B cell (primary cell): ENCODE results near the gene PRPF19. TPM values are rescaled to one million over a fixed set of nuclear protein-coding genes. Genes with fewer than 3 reads are reported as not detected.

Experiments used
- ATAC-seq: fragments of 200-7000 bp; cut with Tn5 transposase; one replicate; pipeline ENCODE4 v1.10.0; 2021; ENCODE audit warnings: low read depth, mild to moderate bottlenecking, moderate number of reproducible peaks, moderate library complexity
- CTCF ChIA-PET: fragments of 350-600 bp; sonication (Branson Sonifier 250); formaldehyde crosslinking; loops from one replicate; lab custom pipeline; 2021; ENCODE audit warnings: antibody characterized with exemption, inconsistent platforms; lab: Charles Lee
- POLR2A ChIA-PET: fragments of 350-600 bp; sonication (Branson Sonifier 250); formaldehyde crosslinking; loops from one replicate; lab custom pipeline; 2021; ENCODE audit warnings: antibody characterized with exemption; lab: Charles Lee
- DNase-seq: peaks from one replicate; pipeline ENCODE4 v3.0.0; 2013
- H2AFZ ChIP-seq: 2 replicates; pipeline ENCODE4 v1.6.1; 2012; ENCODE audit warnings: mild to moderate bottlenecking, low read depth, low read length; ENCODE audit not compliant: insufficient read depth, poor library complexity, severe bottlenecking
- H3K27ac ChIP-seq, 2 donors: 1 replicate in 1 of 2; 2 replicates in 1 of 2; pipeline ENCODE4 v1.5.1; 2012 to 2013; ENCODE audit warnings: low read length in 2 of 2, mild to moderate bottlenecking in 2 of 2, moderate library complexity in 1 of 2
- H3K27me3 ChIP-seq, 4 experiments: fragments of 200-600 bp in 1 of 4; sonication (generic) in 1 of 4; replicated peaks in 1 of 4; 1 replicate in 2 of 4; 2 replicates in 2 of 4; pipeline versions ENCODE4 v1.6.1 to v1.7.0; 2013 to 2016; ENCODE audit warnings: low read length in 3 of 4, mild to moderate bottlenecking in 2 of 4, mixed read lengths in 1 of 4, moderate library complexity in 1 of 4; ENCODE audit not compliant: insufficient read depth in 4 of 4, control insufficient read depth in 3 of 4; ENCODE audit errors: control extremely low read depth in 1 of 4
- H3K36me3 ChIP-seq, 2 experiments: replicated peaks in 1 of 2; 1 replicate in 1 of 2; 2 replicates in 1 of 2; pipeline versions ENCODE4 v1.6.1 to v1.7.1; 2013; ENCODE audit warnings: low read length in 1 of 2; ENCODE audit not compliant: insufficient read depth in 2 of 2, control insufficient read depth in 1 of 2; ENCODE audit errors: control extremely low read depth in 1 of 2, extremely low read depth in 1 of 2
- H3K4me1 ChIP-seq, 2 donors: fragments of 200-600 bp in 1 of 2; sonication (generic) in 1 of 2; 1 replicate in 1 of 2; 2 replicates in 1 of 2; pipeline versions ENCODE4 v1.5.1 to v1.6.1; 2013 to 2017; ENCODE audit warnings: low read length in 2 of 2; ENCODE audit not compliant: control insufficient read depth in 2 of 2, insufficient read depth in 2 of 2
- H3K4me2 ChIP-seq: replicated peaks from 2 replicates; pipeline ENCODE3; 2012; ENCODE audit warnings: mild to moderate bottlenecking, low read depth, low read length; ENCODE audit not compliant: poor library complexity, severe bottlenecking
- H3K4me3 ChIP-seq, 5 experiments: fragments of 200-600 bp in 1 of 5; sonication (generic) in 1 of 5; 1 replicate in 3 of 5; 2 replicates in 2 of 5; pipeline versions ENCODE4 v1.5.1 to v1.7.0; 2011 to 2016; ENCODE audit warnings: low read length in 4 of 5, mild to moderate bottlenecking in 4 of 5, low read depth in 2 of 5, control low read depth in 1 of 5, moderate library complexity in 1 of 5; ENCODE audit not compliant: insufficient read depth in 1 of 5; ENCODE audit errors: control extremely low read depth in 1 of 5, extremely low read depth in 1 of 5
- H3K79me2 ChIP-seq: fragments of 200-600 bp; sonication (generic); one replicate; pipeline ENCODE4 v1.6.0; 2016; ENCODE audit warnings: low read length; ENCODE audit not compliant: control insufficient read depth, insufficient read depth
- H3K9ac ChIP-seq: fragments of 200-600 bp; sonication (generic); 2 replicates; pipeline ENCODE4 v1.6.1; 2017; ENCODE audit warnings: mild to moderate bottlenecking, low read length, moderate library complexity
- H3K9me3 ChIP-seq, 3 donors: one replicate each; pipeline versions ENCODE4 v1.6.1 to v1.7.1; 2013; ENCODE audit warnings: low read length in 2 of 3; ENCODE audit not compliant: control insufficient read depth in 2 of 3, insufficient read depth in 1 of 3; ENCODE audit errors: control extremely low read depth in 1 of 3
- H4K20me1 ChIP-seq: 2 replicates; pipeline ENCODE4 v1.6.0; 2012; ENCODE audit warnings: mild to moderate bottlenecking, low read length; ENCODE audit not compliant: insufficient read depth, control insufficient read depth, poor library complexity, severe bottlenecking
- H3K27ac Mint-ChIP-seq: one replicate; pipeline ENCODE4 v1.8.0; 2021; ENCODE audit warnings: mixed read lengths
- H3K27me3 Mint-ChIP-seq: one replicate; pipeline ENCODE4 v1.8.0; 2021; ENCODE audit warnings: mixed read lengths
- H3K4me1 Mint-ChIP-seq: one replicate; pipeline ENCODE4 v1.8.0; 2021; ENCODE audit warnings: mixed read lengths
- H3K4me3 Mint-ChIP-seq: one replicate; pipeline ENCODE4 v1.8.0; 2021; ENCODE audit warnings: mixed read lengths
- H3K9me3 Mint-ChIP-seq: one replicate; pipeline ENCODE4 v1.8.0; 2022; ENCODE audit warnings: mixed read lengths; ENCODE audit not compliant: insufficient read depth
- CTCF ChIP-seq: fragments of 200-600 bp; IDR thresholded peaks from one replicate; pipeline ENCODE4 v1.8.0; 2022; ENCODE audit warnings: antibody characterized with exemption, mild to moderate bottlenecking
- EZH2 ChIP-seq: IDR thresholded peaks from 2 replicates; pipeline ENCODE4 v1.6.1; 2012; ENCODE audit warnings: borderline replicate concordance, low read depth, mild to moderate bottlenecking, moderate library complexity, low read length; ENCODE audit not compliant: insufficient read depth, poor library complexity, severe bottlenecking
- WGBS: methylation state at CpG from one replicate; pipeline ENCODE4 v1.1.5; 2013; ENCODE audit warnings: missing lambda C conversion rate; ENCODE audit not compliant: insufficient coverage; 5-methylcytosine and 5-hydroxymethylcytosine counted together
- intact Hi-C: fragments of 100-400 bp; cut with micrococcal nuclease; formaldehyde crosslinking; loops from one replicate; pipeline ENCODE4 v1.10.0; 2022
- polyA plus RNA-seq: library from polyadenylated mRNA; depleted of rRNA; stranded (reverse); fragments of >200 nt; gene quantifications from 2 replicates; pipeline ENCODE4 v1.2.3, GENCODE V29; 2012
- total RNA-seq, 2 donors: library from RNA; stranded (reverse); fragments of 120-200 nt in 1 of 2; gene quantifications; 1 replicate in 1 of 2; 2 replicates in 1 of 2; pipeline versions ENCODE4 v1.2.3 to v1.2.4, GENCODE V29; 2013 to 2022

The PRPF19 gene
- total and polyA plus RNA-seq, 2 donors (not counting 1 experiment from before 2014, with no cell fraction given): 41.8 to 89.9 TPM

GRCh38 chr11:60870276-60870675, 36.1 kb downstream of the PRPF19 start:
- Histone ChIP-seq H3K4me3 (no peak overlapping the region), H3K79me2 (no peaks in the 10 kb centered on the region), H2AFZ (no peak overlapping the region), H3K9me3 (no peaks in the 10 kb centered on the region), H3K27me3 (no peaks in the 10 kb centered on the region), H3K4me1 (no peaks in the 10 kb centered on the region), H3K9ac (no peak overlapping the region), H3K4me2 (no peak overlapping the region), H3K36me3 (no peaks in the 10 kb centered on the region), H4K20me1 (no peaks in the 10 kb centered on the region), H3K27ac (no peak overlapping the region)
- intact Hi-C loops: no loop called here
- ChIA-PET POLR2A (no interaction called here), CTCF (interaction anchor here (0.6 kb wide), 1 partner anchor 84 kb away, joined by 3 read pairs; no protein-coding TSS in a partner anchor)
- TF ChIP-seq EZH2 (no peak), CTCF (no peak)
- Mint-ChIP-seq H3K27ac (no peak overlapping the region), H3K9me3 (no peaks in the 10 kb centered on the region), H3K4me1 (no peaks in the 10 kb centered on the region), H3K27me3 (no peaks in the 10 kb centered on the region), H3K4me3 (no peak overlapping the region)
- no peak for ATAC-seq
- WGBS: 88% methylated on average over 2 of the region's 3 CpGs
- no peak for DNase-seq

- POLR2A ChIA-PET: no interaction called here
- H3K9ac ChIP-seq: no peak overlapping the region
- DNase-seq (no peak), ATAC-seq (no peak)
- no peaks in the 10 kb centered on the region for H3K4me1 Mint-ChIP-seq
- no peaks in the 10 kb centered on the region for H4K20me1 ChIP-seq
- H3K9me3 ChIP-seq: no peaks in the 10 kb centered on the region
- H3K27me3 Mint-ChIP-seq: no peaks in the 10 kb centered on the region
- H2AFZ ChIP-seq: no peak overlapping the region
- no peaks in the 10 kb centered on the region for H3K9me3 Mint-ChIP-seq
- intact Hi-C loops: no loop called here
- H3K27ac ChIP-seq: no peak overlapping the region
- 92% methylated on average over 7 of the region's 7 CpGs for WGBS
- CTCF ChIA-PET: interaction anchor here (0.8 kb wide), 1 partner anchor 32 kb away, joined by 3 read pairs; no protein-coding TSS in a partner anchor
- TF ChIP-seq CTCF: no peak
- TF ChIP-seq EZH2: no peak
- no peaks in the 10 kb centered on the region for H3K4me1 ChIP-seq
- no peaks in the 10 kb centered on the region for H3K36me3 ChIP-seq
- H3K27ac Mint-ChIP-seq: no peak overlapping the region
- H3K4me3 ChIP-seq: no peak overlapping the region
- H3K79me2 ChIP-seq: no peaks in the 10 kb centered on the region
- no peak overlapping the region for H3K4me2 ChIP-seq
- H3K4me3 Mint-ChIP-seq: no peak overlapping the region
- no peaks in the 10 kb centered on the region for H3K27me3 ChIP-seq
These were observed 36.9 kb downstream of the PRPF19 start for GRCh38 chr11:60869451-60869825.
